Measurements from ENCODE around the gene MFSD8. TPM values are rescaled to one million over a fixed set of nuclear protein-coding genes. Genes with fewer than 3 reads are reported as not detected.
"Not testable (repeated sequence)": the region's sequence is repeated elsewhere in the genome, so short reads cannot be mapped to it uniquely, and the experiment has no call there.

The MFSD8 gene
- total RNA-seq, 1 experiment from 2014 or later, result 16.5 TPM

DNA sequence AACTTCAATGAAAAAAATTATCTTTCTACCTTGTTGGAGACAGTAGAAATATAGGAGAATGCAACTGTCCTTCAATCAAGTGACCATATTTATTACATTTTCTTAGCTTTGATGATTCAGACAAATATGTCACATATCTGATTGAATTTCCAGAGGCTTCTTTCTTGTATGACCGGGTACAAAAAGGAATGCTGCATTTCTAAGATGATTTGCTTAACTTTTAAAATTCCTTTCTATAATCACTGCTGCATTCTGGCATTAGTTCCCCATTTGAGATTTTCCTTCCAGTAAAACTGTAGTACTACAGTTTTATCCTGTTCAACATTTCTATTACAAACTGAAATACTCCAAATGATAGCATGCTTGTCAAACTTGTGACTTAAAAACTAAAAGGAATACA is 5.2 kb downstream of the MFSD8 start:
- no peak for DNase-seq (ENCODE audit: extremely low read depth, low read depth)

DNA sequence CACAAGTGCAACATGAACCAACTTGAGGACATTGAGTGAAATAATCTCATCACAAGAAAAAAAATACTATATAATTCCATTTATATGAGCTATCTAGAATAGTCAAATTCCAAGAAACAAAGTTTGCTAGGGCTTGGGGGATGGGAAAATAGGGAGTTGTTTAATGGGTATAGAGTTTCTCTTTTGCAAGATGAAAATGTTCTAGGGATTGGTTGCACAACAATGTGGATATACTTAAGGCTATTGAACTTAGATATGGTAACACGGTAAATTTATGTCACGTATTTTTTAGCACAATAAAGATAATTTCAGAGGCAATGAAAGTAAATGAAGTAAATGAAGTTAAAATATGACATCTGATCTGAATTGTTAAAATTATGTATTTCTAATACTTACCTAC is 7.9 kb downstream of the MFSD8 start:
- no peak for DNase-seq (ENCODE audit: extremely low read depth, low read depth)

- DNase-seq (ENCODE audit: extremely low read depth, low read depth), result no peak
Measured at GRCh38 chr4:127936974-127937373, 28.0 kb downstream of the MFSD8 start.

DNA sequence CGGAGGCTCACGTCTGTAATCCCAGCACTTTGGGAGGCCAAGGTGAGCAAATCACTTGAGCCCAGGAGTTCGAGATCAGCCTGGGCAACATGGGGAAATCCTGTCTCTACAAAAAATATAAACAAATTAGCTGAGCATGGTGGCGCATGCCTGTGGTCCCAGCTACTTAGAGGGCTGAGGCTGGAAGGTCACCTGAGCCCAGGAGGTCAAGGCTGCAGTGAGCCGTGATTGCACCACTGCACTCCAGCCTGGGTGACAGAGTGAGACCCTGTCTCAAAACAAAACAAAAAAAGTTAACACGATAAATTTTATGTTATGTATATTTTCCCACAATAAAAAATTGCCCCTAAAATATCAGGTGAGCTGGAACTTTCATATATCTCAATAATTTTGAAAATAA is 33.1 kb downstream of the MFSD8 start:
- DNase-seq (ENCODE audit: extremely low read depth, low read depth), result not testable (repeated sequence)

- DNase-seq (ENCODE audit: extremely low read depth, low read depth), result no peak
Measured at GRCh38 chr4:127930175-127930574, 34.8 kb downstream of the MFSD8 start.

DNA sequence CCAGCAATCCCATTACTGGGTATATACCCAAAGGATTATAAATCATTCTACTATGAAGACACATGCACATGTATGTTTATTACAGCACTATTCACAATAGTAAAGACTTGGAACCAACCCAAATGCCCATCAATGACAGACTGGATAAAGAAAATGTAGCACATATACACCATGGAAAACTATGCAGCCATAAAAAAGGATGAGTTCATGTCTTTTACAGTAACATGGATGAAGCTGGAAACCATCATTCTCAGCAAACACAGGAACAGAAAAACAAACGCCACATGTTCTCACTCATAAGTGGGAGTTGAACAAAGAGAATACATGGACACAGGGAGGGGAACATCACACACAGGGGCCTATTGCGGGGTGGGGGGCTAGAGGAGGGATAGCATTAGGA is 39.3 kb downstream of the MFSD8 start:
- not testable (repeated sequence) for DNase-seq (ENCODE audit: extremely low read depth, low read depth)

- no peak for DNase-seq (ENCODE audit: extremely low read depth, low read depth)
Measured at GRCh38 chr4:127922226-127922625, 42.7 kb downstream of the MFSD8 start.

- DNase-seq (ENCODE audit: extremely low read depth, low read depth), result no peak
Measured at GRCh38 chr4:127920521-127920920, 44.5 kb downstream of the MFSD8 start.

DNA sequence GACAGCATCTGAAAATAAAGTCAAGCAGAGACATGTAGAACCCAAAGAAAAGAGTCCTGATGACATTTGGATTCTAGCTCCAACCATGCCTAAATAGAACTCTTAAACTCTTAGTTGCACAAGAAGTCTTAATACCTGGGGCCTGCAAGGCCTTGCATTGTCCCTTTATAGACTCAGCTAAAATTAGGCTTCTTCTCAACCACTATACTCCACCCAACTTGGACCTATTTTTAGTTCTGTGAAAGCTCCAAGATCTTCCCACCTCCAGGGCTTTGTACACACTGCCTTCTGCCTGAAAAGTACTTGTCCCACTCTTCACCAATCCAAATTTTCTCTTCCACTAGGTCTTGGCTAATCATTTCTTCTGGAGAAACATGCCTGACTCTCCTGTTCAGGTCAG is 47.8 kb downstream of the MFSD8 start:
- DNase-seq (ENCODE audit: extremely low read depth, low read depth), result no peak

DNA sequence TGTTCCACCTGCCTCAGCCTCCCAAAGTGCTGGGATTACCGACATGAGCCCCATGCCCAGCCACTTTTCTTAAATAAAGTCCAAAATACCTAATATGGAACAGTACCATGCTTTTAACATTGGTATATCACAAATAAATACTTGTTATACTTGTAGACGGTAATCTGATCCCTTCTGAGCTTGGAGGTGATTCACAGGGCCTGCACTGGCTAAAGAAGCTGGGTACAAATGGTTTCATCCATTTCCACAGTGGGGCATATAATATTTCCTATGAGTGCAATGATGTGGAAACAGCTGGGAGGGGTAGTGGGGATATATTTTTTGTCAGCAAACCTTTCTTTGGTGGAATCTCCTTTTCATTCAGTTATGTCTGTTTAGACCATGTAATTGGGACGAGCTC is 48.5 kb downstream of the MFSD8 start:
- DNase-seq (ENCODE audit: extremely low read depth, low read depth), result no peak

DNA sequence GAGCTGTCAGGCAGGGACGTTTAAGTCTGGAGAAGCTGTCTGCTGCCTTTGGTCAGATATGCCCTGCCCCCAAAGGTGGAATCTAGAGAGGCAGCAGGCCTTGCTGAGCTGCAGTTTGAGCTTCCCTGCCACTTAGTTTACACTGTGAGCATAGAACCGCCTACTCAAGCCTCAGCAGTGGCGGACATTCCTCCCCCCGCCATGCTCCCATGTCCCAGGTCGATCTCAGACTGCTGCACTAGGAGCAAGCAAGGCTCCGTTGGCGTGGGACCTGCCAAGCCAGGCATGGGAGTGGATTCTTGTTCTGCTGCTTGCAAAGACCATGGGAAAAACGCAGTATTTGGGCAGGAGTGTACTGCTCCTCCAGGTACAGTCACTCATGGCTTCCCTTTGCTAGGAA is 59.9 kb downstream of the MFSD8 start:
- DNase-seq (ENCODE audit: extremely low read depth, low read depth), result no peak

DNA sequence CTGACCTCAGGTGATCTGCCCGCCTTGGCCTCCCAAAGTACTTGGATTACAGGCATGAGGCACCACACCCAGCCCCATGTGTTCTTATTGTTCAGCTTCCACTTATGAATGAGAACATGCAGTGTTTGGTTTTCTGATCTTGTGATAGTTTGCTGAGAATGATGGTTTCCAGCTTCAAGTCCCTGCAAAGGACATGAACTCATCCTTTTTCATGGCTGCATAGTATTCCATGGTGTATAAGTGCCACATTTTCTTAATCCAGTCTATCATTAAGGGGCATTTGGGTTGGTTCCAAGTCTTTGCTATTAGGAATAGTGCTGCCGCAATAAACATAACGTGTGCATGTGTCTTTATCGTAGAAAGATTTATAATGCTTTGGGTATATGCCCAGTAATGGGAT is 65.3 kb downstream of the MFSD8 start:
- DNase-seq (ENCODE audit: extremely low read depth, low read depth), result not testable (repeated sequence)

DNA sequence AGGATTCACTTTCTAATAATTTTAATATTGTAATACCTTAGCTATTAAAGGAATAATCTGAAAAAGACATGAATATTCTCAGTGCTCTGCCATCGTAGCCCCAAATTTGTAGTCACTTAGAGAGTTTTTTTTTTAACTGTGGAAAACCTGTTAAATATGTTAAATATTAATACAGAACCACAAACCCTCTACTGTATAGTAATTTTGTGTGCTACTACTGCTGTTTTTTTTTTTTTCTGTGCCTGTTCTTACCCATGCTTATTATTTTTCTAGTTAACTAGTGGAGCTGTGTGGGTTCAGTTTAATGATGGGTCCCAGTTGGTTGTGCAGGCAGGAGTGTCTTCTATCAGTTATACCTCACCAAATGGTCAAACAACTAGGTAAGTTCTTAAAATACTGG is 68.4 kb downstream of the MFSD8 start:
- DNase-seq (ENCODE audit: extremely low read depth, low read depth), result no peak

- no peak for DNase-seq (ENCODE audit: extremely low read depth, low read depth)
Measured at GRCh38 chr4:127896069-127896468, 68.9 kb downstream of the MFSD8 start.

DNA sequence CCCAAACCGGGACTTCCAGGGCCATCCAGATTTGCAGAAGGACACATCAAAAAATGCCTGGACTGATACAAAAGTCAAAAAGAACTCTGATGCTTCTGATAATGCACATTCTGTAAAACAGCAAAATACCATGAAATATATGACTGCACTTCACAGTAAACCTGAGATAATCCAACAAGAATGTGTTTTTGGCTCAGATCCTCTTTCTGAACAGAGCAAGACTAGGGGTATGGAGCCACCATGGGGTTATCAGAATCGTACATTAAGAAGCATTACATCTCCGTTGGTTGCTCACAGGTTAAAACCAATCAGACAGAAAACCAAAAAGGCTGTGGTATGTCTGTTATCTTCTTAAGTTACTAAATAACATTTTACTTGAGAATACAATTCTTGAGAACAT is 75.1 kb downstream of the MFSD8 start:
- DNase-seq (ENCODE audit: extremely low read depth, low read depth), result no peak

DNA sequence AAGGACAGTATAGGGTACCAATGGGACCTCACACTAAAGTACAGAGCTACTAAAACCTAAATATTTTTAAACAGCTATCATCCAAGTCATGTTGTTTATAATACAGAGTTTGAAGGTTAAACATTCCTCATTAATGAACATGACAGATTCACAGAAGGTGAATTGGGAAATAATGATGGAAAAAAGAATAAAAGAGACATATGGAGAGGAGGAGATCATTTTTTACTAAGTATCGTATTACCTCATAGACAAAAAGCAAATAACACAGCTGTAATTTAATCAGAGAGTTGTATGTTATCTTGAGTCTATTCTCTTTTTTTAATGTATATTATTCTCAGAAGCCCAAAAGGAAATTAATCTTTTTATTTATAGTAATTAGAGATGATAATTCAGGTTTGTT is 76.4 kb downstream of the MFSD8 start:
- no peak for DNase-seq (ENCODE audit: extremely low read depth, low read depth)

DNA sequence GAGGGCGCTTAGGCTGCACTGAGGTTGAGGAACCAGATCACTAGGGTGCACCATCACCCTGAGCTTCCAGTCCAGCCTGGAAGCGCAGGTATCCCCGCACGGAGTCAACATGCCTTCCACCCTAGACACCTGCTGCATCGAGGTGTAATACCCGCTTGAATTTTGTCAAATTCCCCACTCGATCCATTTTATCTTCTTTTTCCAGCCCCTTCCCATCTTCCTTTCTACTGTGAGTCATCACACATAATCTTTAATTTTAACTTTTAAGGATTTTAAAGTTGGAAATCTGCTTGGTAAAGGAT is 83.5 kb downstream of the MFSD8 start:
- no peak for DNase-seq (ENCODE audit: extremely low read depth, low read depth)

DNA sequence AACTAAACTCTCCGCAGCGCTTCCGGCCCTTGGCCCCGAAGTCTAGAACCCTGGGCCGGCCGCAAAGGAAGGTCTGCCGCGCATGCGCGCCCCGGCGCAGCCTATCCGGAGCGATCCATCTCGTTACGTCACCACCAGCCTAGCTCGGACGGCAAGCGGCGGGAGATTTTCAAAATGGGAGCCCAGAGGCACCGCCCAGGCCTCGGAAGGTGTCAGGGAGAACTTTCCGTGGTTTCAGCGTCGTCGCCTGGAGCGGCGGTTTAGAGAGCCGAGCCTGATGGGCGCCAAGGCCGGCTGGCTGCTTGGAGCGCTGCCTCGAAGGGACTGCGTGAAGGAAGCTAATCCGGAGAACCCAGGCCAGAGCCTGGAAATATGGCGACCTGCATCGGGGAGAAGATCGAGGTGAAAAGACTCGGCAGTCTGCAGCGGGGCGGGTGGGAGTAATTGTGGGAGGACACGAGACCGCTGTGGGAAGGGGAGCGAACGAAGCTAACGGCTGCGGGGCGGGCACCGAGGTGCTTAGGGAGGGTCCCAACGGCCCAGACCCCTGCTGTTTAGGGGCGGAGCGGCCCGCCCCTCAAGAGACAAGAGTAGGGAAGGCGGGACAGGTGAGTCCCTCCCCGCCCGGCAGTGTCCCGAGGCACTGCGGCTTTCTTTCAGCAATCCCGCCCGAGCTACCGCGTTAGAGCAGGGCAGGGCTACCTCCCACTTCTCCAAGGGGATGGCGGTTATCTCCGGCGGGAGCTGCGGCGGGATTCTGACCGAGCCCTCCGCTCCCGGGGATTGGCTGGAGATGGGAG is 84.0 kb downstream of the MFSD8 start, which contains the start of gene PLK4:
Gene PLK4, plus strand, starts transcription at position 131 of the 800 bp plus-strand sequence. Its CDS starts 242 bp downstream, at position 373.
- peak; percentile 87 for DNase-seq (ENCODE audit: extremely low read depth, low read depth)

- no peak for DNase-seq (ENCODE audit: extremely low read depth, low read depth)
Measured at GRCh38 chr4:127875791-127876190, 89.2 kb downstream of the MFSD8 start.

DNA sequence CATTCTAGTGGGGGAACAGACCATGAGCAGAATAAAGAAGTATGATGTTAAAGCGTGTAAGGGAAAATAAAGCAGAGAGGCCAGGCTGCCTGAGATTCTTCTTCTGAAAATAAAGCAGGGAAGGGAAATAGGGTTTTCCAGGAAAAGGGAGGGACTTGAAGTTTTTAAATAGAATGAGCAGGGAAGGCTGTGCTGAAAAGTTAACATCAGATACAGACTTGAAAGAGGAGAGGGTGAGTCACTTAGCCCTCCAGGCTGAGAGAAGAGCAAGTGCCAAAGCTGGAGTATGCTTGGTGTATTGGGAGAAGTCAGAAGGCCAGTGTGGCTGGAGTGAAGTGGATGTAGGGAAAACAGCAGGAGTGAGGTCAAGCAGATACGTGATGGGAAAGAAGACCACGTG is 94.3 kb downstream of the MFSD8 start:
- DNase-seq (ENCODE audit: extremely low read depth, low read depth), result no peak

- DNase-seq (ENCODE audit: extremely low read depth, low read depth), result no peak
Measured at GRCh38 chr4:127870281-127870680, 94.7 kb downstream of the MFSD8 start.

GRCh38 chr4:127868196-127868595 is 96.8 kb downstream of the MFSD8 start:
- no peak for DNase-seq (ENCODE audit: extremely low read depth, low read depth)
